ENCODE data around the gene CHPF.

Gene CHPF

DNA sequence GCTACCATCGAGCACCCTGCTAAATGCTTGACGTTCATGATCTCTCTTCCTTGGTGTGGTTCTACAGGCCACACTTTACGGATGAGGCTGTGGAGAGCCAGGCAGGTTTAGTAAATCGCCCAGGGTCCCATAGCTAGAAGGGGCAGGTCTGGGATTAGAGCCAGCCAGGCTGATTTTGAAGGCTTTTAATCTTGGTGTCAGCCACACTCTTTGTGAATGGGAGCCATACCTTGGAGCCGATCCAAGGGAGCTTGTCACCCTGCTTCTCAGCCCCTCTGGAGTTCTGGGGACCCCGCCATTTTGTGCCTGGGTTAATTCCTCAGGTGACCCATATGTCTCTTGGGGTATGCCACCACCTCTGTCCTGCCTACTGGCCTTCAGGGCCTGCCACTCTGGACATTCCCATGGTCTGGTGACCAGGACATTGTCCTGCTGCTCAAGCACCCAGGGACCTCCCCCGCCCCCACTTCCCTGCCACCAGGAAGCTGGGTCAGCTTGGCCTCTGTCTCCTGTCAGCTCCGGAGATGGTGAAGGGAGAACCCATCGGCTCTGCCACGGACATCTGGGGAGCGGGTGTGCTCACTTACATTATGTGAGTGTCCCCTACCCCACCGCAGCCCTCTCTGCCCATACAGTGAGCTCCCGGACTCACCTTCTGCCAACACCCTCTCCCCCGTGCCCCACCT lies 52.2 kb downstream of the CHPF start:
- TF ChIP-seq, protein P1, sequence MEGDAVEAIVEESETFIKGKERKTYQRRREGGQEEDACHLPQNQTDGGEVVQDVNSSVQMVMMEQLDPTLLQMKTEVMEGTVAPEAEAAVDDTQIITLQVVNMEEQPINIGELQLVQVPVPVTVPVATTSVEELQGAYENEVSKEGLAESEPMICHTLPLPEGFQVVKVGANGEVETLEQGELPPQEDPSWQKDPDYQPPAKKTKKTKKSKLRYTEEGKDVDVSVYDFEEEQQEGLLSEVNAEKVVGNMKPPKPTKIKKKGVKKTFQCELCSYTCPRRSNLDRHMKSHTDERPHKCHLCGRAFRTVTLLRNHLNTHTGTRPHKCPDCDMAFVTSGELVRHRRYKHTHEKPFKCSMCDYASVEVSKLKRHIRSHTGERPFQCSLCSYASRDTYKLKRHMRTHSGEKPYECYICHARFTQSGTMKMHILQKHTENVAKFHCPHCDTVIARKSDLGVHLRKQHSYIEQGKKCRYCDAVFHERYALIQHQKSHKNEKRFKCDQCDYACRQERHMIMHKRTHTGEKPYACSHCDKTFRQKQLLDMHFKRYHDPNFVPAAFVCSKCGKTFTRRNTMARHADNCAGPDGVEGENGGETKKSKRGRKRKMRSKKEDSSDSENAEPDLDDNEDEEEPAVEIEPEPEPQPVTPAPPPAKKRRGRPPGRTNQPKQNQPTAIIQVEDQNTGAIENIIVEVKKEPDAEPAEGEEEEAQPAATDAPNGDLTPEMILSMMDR (IDR thresholded peaks at IDR 0.05; ENCODE audit: low read depth, low read length), result no peak
- DNase-seq (ENCODE audit: extremely low read depth, low read depth), result no peak

DNA sequence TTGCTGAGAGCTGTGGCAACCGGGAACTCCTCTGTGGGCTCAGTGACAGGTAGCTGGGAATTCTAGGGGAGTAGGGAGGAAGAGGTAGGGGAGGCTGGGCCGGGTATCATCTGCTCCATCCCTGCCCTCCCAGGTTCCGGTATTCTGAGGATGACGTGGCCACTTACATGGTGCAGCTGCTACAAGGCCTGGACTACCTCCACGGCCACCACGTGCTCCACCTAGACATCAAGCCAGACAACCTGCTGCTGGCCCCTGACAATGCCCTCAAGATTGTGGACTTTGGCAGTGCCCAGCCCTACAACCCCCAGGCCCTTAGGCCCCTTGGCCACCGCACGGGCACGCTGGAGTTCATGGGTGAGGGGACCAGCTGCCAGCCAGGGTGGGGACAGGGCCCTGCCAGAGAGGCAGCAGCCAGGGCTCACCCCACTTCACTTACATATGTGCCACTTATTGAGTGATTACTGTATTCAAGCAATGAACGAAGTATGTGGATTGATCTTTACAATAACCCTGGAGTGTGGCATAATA lies 52.9 kb downstream of the CHPF start:
- no peak for DNase-seq (ENCODE audit: extremely low read depth, low read depth)
- TF ChIP-seq, protein P1 (IDR thresholded peaks at IDR 0.05; ENCODE audit: low read depth, low read length), result no peak

DNA sequence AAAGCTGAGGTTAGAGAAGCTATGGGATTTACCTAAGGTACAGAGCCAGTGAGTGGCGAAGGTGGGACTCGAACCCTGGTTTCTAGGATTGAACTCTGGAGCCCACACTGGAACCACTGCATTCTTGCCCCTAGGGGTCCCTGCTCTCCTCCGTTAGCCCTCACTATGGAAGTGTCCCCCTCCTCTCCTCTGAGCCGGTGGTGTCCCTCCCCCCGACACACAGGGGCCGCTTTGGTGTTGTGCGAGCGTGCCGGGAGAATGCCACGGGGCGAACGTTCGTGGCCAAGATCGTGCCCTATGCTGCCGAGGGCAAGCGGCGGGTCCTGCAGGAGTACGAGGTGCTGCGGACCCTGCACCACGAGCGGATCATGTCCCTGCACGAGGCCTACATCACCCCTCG lies 53.4 kb downstream of the CHPF start:
- TF ChIP-seq, protein P1 (IDR thresholded peaks at IDR 0.05; ENCODE audit: low read depth, low read length), result no peak; the same call in 1 of the 2 replicates
- DNase-seq (ENCODE audit: extremely low read depth, low read depth), result no peak

DNA sequence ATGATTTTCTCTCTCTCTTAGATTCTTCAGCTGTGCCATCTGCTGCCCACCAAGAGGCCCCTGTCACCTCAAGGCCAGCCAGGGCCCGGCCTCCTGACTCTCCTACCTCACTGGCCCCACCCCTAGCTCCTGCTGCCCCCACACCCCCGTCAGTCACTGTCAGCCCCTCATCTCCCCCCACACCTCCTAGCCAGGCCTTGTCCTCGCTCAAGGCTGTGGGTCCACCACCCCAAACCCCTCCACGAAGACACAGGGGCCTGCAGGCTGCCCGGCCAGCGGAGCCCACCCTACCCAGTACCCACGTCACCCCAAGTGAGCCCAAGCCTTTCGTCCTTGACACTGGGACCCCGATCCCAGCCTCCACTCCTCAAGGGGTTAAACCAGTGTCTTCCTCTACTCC lies 54.3 kb downstream of the CHPF start:
- no peak for DNase-seq (ENCODE audit: extremely low read depth, low read depth)
- TF ChIP-seq, protein P1 (IDR thresholded peaks at IDR 0.05; ENCODE audit: low read depth, low read length), result no peak
